K562 (cell line): ENCODE data around the gene CEP192. TPM values are rescaled to one million over a fixed set of nuclear protein-coding genes. Genes with fewer than 3 reads are reported as not detected.

ENCODE experiments used
- ATAC-seq: fragments of 200-7000 bp; cut with Tn5 transposase; 3 replicates; pipeline ENCODE4 v1.9.1; 2020; ENCODE audit warnings: moderate library complexity
- BruUV-seq: library from RNA; stranded (reverse); fragments of 400-500 nt; replicated peaks from 2 replicates; lab custom pipeline; 2021; lab: Mats Ljungman, UMichigan
- CTCF ChIA-PET: fragments of 300-600 bp; formaldehyde crosslinking; extraction: SDS; loops from one replicate; lab custom pipeline; 2021; ENCODE audit warnings: low intra/inter-chr PET ratio; lab: Yijun Ruan, JAX
- POLR2A ChIA-PET: fragments of 300-600, 350-650 bp; sonication (Branson Sonifier 250); formaldehyde crosslinking; extraction: SDS; loops from one replicate; lab custom pipeline; 2021; ENCODE audit warnings: antibody characterized with exemption, inconsistent platforms; lab: Yijun Ruan, JAX
- DNase-seq, 4 experiments: peaks; one replicate each; pipeline versions ENCODE4 v3.0.0 to v3.0.0-alpha.2; 2011 to 2018; ENCODE audit warnings: low spot score in 3 of 4, mixed read lengths in 3 of 4; ENCODE audit errors: extremely low read depth in 1 of 4
- FAIRE-seq: peaks from 2 replicates; lab custom pipeline; 2011; peaks lifted over from hg19 to GRCh38; lab: Jason Lieb, UNC
- H2AFZ ChIP-seq: 2 replicates; pipeline ENCODE4 v1.6.0; 2011; ENCODE audit warnings: low read depth, low read length, control low read depth, inconsistent platforms
- H3K27ac ChIP-seq: fragments of 200-600 bp; 3 replicates; pipeline ENCODE4 v1.8.0; 2011; ENCODE audit warnings: low read depth, mild to moderate bottlenecking, control low read depth, inconsistent platforms, low read length, moderate library complexity, mixed read lengths; ENCODE audit errors: extremely low read depth
- H3K27me3 ChIP-seq, 2 experiments: fragments of 300-600 bp in 1 of 2; 2 replicates in 1 of 2; 3 replicates in 1 of 2; pipeline versions ENCODE4 v1.6.0 to v1.8.0; 2011; ENCODE audit warnings: inconsistent platforms in 2 of 2, low read length in 2 of 2, mild to moderate bottlenecking in 1 of 2, mixed read lengths in 1 of 2, moderate library complexity in 1 of 2; ENCODE audit not compliant: control insufficient read depth in 2 of 2, insufficient read depth in 2 of 2
- H3K36me3 ChIP-seq: fragments of 300-600 bp; 3 replicates; pipeline ENCODE4 v1.8.0; 2011; ENCODE audit warnings: mild to moderate bottlenecking, low read length, inconsistent platforms; ENCODE audit not compliant: control insufficient read depth, insufficient read depth
- H3K4me1 ChIP-seq, 2 experiments: fragments of 200-600 bp in 1 of 2; replicated peaks in 1 of 2; 2 replicates in 1 of 2; 3 replicates in 1 of 2; pipeline versions ENCODE4 v1.5.1 to v1.8.0; 2011; ENCODE audit warnings: inconsistent platforms in 2 of 2, low read length in 2 of 2, mild to moderate bottlenecking in 1 of 2, mixed read lengths in 1 of 2, moderate library complexity in 1 of 2; ENCODE audit not compliant: control insufficient read depth in 2 of 2, insufficient read depth in 2 of 2
- H3K4me2 ChIP-seq: 2 replicates; pipeline ENCODE4 v1.6.1; 2011; ENCODE audit warnings: low read length, control low read depth, inconsistent platforms, mixed read lengths; ENCODE audit not compliant: insufficient read depth
- H3K4me3 ChIP-seq: fragments of 200-600 bp; sonication (generic), shearing (Covaris generic); 2 replicates; pipeline ENCODE4 v1.5.1; 2016; ENCODE audit warnings: control low read depth, inconsistent platforms
- H3K79me2 ChIP-seq: fragments of 200-600 bp; 3 replicates; pipeline ENCODE4 v1.8.0; 2011; ENCODE audit warnings: low read length, inconsistent platforms; ENCODE audit not compliant: control insufficient read depth, insufficient read depth
- H3K9ac ChIP-seq, 2 experiments: 2 replicates each; pipeline versions ENCODE4 v1.6.0 to v1.6.1; 2011; ENCODE audit warnings: low read depth in 2 of 2, low read length in 2 of 2, control low read depth in 1 of 2, inconsistent platforms in 1 of 2, mild to moderate bottlenecking in 1 of 2, mixed read lengths in 1 of 2; ENCODE audit not compliant: insufficient read depth in 1 of 2
- H3K9me1 ChIP-seq: one replicate; pipeline ENCODE4 v1.6.0; 2011; ENCODE audit warnings: inconsistent platforms, mild to moderate bottlenecking, low read length, moderate library complexity; ENCODE audit not compliant: control insufficient read depth, insufficient read depth
- H3K9me3 ChIP-seq: replicated peaks from 2 replicates; pipeline ENCODE4 v1.5.1; 2011; ENCODE audit warnings: low read depth, low read length, inconsistent platforms; ENCODE audit not compliant: control insufficient read depth, insufficient read depth
- H4K20me1 ChIP-seq: replicated peaks from 2 replicates; pipeline ENCODE4 v1.6.1; 2011; ENCODE audit warnings: low read length, inconsistent platforms, mixed read lengths; ENCODE audit not compliant: control insufficient read depth, insufficient read depth
- CEBPB ChIP-seq: fragments of 450-650 bp; IDR thresholded peaks from 2 replicates; pipeline ENCODE4 v1.6.1; 2016; ENCODE audit warnings: missing genetic modification characterization, missing compliant biosample characterization
- CREB5 ChIP-seq: fragments of 250-450 bp; sonication (Bioruptor Pico); IDR thresholded peaks from 2 replicates; pipeline ENCODE4 v1.5.0; 2020; ENCODE audit warnings: mild to moderate bottlenecking
- HNRNPUL1 ChIP-seq: fragments of 200-400 bp; formaldehyde crosslinking; IDR thresholded peaks from 2 replicates; pipeline ENCODE4 v1.6.1; 2017; ENCODE audit warnings: low read length
- NR2C2 ChIP-seq, 2 experiments: fragments of 200-800 bp in 1 of 2; sonication (Bioruptor generic) in 1 of 2; sonication (generic) in 1 of 2; formaldehyde crosslinking in 1 of 2; IDR thresholded peaks; 2 replicates each; pipeline versions ENCODE4 v1.6.1 to v1.8.0; 2016 to 2022; ENCODE audit warnings: mild to moderate bottlenecking in 1 of 2, missing compliant biosample characterization in 1 of 2, missing genetic modification characterization in 1 of 2, missing genetic modification reagents in 1 of 2
- SRSF1 ChIP-seq: fragments of 200-400 bp; formaldehyde crosslinking; IDR thresholded peaks from 2 replicates; pipeline ENCODE4 v1.6.1; 2017; ENCODE audit warnings: mild to moderate bottlenecking, low read depth, low read length, moderate library complexity
- ZBED1 ChIP-seq: IDR thresholded peaks from 2 replicates; pipeline ENCODE4 v1.6.1; 2014
- ZC3H4 ChIP-seq: sonication (generic); formaldehyde crosslinking; IDR thresholded peaks from 2 replicates; pipeline ENCODE4 v1.9.0; 2021; ENCODE audit warnings: missing genetic modification reagents, borderline replicate concordance
- ZC3H8 ChIP-seq: fragments of 450-650 bp; IDR thresholded peaks from 2 replicates; pipeline ENCODE4 v1.6.1; 2017
- ZNF354B ChIP-seq: fragments of 250-450 bp; sonication (Bioruptor Pico); IDR thresholded peaks from 2 replicates; pipeline ENCODE4 v1.4.0; 2020
- ZNF583 ChIP-seq: fragments of 250-450 bp; sonication (Bioruptor Pico); IDR thresholded peaks from 2 replicates; pipeline ENCODE4 v1.4.0; 2020
- WGBS: fragments of 100-300 bp; shearing (Covaris generic); methylation state at CpG from one replicate; pipeline ENCODE4 v1.1.6; 2016; ENCODE audit warnings: low coverage, mixed read lengths; ENCODE audit not compliant: insufficient coverage; ENCODE audit errors: missing lambda C conversion rate; 5-methylcytosine and 5-hydroxymethylcytosine counted together
- in situ Hi-C: fragments of 300-500 bp; cut with MboI; formaldehyde crosslinking; loops from 4 replicates; pipeline ENCODE4 v1.15.0; 2018; ENCODE audit warnings: inconsistent platforms, mixed read lengths
- intact Hi-C: fragments of 100-400 bp; cut with micrococcal nuclease; formaldehyde crosslinking; loops from 2 replicates; pipeline ENCODE4 v1.14.2; 2022
- polyA plus RNA-seq, 8 experiments: library from polyadenylated mRNA; depleted of rRNA in 4 of 8; stranded (reverse) in 5 of 8; unstranded in 3 of 8; fragments of >200 nt; fragmentation: Nextera tagmentation in 2 of 8; fragmentation: Illumina TruSeq in 1 of 8; extraction: Ambion mirVana in 2 of 8; extraction: Trizol in 1 of 8; gene quantifications; 2 replicates each; pipeline versions ENCODE4 v1.2.1 to v1.2.3, GENCODE V29; 2011 to 2014; ENCODE audit warnings: inconsistent platforms in 1 of 8, missing spikeins in 1 of 8
- total RNA-seq, 7 experiments: library from RNA; depleted of rRNA in 6 of 7; stranded (reverse); fragments of >200 nt in 6 of 7; fragmentation: Illumina TruSeq in 2 of 7; extraction: Trizol in 2 of 7; gene quantifications; 2 replicates each; pipeline versions ENCODE4 v1.2.1 to v1.2.3, GENCODE V29; 2011 to 2021; ENCODE audit warnings: low replicate concordance in 1 of 7

Gene CEP192
- total and polyA plus RNA-seq, 9 of the 15 experiments (the other 6 are each of a cell fraction or from before 2014, with no cell fraction given), result 14.4 to 54.4 (median 35.8) TPM

- no peak for TF ChIP-seq NR2C2 (CRISPR knock-in tag; IDR thresholded peaks at IDR 0.05)
- TF ChIP-seq NR2C2 (tag; IDR thresholded peaks at IDR 0.05), result no peak
- TF ChIP-seq SRSF1, result no peak
- no peak for TF ChIP-seq ZC3H4 (CRISPR knock-in tag)
- TF ChIP-seq ZC3H8, result no peak
- TF ChIP-seq ZBED1, result no peak
These were observed 76.8 kb downstream of the CEP192 start (continued) for GRCh38 chr18:13067966-13068365.

- no peaks in the 10 kb centered on the region for H3K4me1 ChIP-seq
- TF ChIP-seq HNRNPUL1 (no peak), ZC3H4 (CRISPR knock-in tag) (no peak), ZNF583 (no peak), ZNF354B (CRISPR knock-in tag) (no peak), CREB5 (CRISPR knock-in tag) (no peak), CEBPB (tag) (0 out of 2 replicates have a peak, but pooled peaks have one; percentile 24)
- ChIA-PET POLR2A (interaction anchor here (0.5 to 1.1 kb wide), 2 partner anchors 14 to 22 kb away, joined by 3 to 4 read pairs; no protein-coding TSS in a partner anchor), CTCF (no interaction called here)
- intact Hi-C loops, result no loop called here
- H3K27ac ChIP-seq, result no peak overlapping the region
- H3K36me3 ChIP-seq, result peaks cover 97% of the 10 kb centered on the region
- in situ Hi-C loops, result no loop called here
- ATAC-seq (no peak), FAIRE-seq (no peak), DNase-seq (no peak)
- H2AFZ ChIP-seq, result no peak overlapping the region
- no TSS peak for BruUV-seq
- no peaks in the 10 kb centered on the region for H3K27me3 ChIP-seq
- H3K9me3 ChIP-seq, result no peaks in the 10 kb centered on the region
- no peaks in the 10 kb centered on the region for H3K9me1 ChIP-seq
- no peaks in the 10 kb centered on the region for H4K20me1 ChIP-seq
- no peak overlapping the region for H3K9ac ChIP-seq
- no peaks in the 10 kb centered on the region for H3K79me2 ChIP-seq
- no peak overlapping the region for H3K4me2 ChIP-seq
- 91% methylated on average over 5 of the region's 5 CpGs for WGBS
- no peak overlapping the region for H3K4me3 ChIP-seq
These were observed 79.3 kb downstream of the CEP192 start for GRCh38 chr18:13070460-13070859.
